Stimulated activated CD8-positive, alpha-beta memory T cell treated with anti-CD3 and anti-CD28 coated beads, Interleukin-7, amount 100 ng/mL, for 48 hours (primary cell): ENCODE results near the gene SNRNP35.
"Not testable (repeated sequence)": the region's sequence is repeated elsewhere in the genome, so short reads cannot be mapped to it uniquely, and the experiment has no call there.

Source experiments
- DNase-seq, 2 donors: peaks; one replicate each; pipeline ENCODE4 v3.0.0-alpha.2; 2020; ENCODE audit warnings: low read depth in 1 of 2; ENCODE audit errors: extremely low read depth in 1 of 2

The SNRNP35 gene, protein sequence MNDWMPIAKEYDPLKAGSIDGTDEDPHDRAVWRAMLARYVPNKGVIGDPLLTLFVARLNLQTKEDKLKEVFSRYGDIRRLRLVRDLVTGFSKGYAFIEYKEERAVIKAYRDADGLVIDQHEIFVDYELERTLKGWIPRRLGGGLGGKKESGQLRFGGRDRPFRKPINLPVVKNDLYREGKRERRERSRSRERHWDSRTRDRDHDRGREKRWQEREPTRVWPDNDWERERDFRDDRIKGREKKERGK

DNA sequence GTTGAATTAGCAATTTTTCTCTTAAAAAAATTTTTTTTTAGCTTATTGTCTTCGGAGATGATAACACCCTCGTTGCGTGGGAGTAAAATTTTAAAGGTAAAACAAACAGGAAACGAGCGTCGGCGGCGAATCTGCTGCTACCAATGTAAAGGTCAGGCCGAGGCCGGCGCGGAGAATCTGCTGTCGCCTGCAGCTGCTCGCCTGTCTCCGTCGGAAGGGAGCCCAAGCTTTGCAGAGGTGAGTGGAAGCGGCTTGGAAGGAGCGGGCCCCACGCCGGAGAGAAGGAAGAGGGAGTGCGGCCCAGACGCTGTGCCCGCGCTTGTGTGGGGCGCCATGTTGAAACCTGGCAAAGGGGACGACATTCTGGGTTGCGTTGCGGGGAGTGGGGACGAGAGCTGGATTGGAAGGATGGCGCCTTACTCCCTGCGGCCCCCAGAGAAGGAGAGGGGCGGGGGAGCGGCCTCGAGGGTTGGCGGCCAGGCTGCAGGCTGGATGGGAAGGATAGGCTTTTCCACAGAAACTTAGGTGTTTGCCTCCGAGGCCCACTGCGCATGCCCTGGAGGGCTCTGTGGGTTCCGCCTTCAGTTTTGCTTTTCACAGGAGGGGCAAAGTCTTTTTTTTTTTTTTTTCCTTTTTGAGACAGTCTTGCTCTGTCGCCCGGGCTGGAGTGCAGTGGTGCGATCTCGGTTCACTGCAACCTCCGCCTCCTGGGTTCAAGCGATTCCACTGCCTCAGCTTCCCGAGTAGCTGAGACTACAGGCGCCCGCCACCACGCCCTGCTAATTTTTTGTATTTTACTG, at the start of gene SNRNP35:
SNRNP35 (plus strand) TSS at position 160 of the 800 bp plus-strand sequence. CDS start 7,402 bp downstream, outside the sequence.
- DNase-seq = peak; percentile 70 to 77

DNA sequence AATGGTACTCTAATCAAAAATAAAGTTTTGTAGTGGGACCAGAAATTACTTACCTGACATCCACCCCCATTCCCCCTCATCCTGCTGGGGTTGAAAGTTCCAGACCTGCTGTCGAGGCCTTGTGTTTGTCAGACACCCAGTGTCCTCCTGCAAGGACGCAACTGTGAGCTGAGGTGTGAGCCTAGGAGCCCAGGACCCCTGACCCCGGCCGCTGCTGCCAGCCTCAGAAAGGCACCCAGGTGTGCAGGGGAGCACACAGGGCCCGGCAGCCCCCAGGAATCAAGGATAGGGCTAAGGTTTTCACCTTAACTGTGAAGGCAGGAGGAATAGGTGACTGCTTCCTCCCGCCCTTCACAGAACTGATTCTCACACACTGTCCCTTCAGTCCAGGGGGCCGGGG, 49.3 kb upstream of the SNRNP35 start:
- DNase-seq = not testable (repeated sequence)

DNA sequence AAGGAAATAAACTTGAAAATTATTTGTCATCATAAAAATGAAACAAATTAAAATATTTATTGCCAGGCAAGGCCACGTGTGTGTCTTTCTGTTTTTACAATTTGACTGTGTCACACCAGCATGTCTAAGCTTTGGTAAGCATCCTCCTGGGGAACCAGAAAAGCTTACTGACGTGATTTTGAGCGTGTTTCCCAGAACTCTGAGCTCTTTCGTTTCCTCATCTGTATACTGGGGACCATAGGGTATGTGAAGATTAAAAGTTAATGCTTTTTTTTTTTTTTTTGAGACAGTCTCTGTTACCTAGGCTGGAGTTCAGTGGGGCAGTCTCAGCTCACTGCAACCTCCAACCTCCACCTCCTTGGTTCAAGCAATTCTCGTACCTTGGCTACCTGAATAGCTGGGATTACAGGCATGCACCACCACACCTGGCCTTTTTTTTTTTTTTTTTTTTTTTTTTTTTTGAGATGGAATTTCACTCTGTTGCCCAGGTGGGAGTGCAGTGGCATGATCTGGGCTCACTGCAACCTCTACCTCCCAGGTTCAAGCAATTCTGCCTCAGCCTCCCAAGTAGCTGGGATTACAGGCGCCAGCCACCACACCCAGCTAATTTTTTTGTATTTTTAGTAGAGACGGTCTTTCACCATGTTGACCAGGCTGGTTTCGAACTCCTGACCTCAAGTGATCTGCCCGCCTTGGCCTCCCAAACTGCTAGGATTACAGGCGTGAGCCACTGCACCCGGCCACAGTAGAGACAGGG, 48.5 kb upstream of the SNRNP35 start:
- not testable (repeated sequence) for DNase-seq

DNA sequence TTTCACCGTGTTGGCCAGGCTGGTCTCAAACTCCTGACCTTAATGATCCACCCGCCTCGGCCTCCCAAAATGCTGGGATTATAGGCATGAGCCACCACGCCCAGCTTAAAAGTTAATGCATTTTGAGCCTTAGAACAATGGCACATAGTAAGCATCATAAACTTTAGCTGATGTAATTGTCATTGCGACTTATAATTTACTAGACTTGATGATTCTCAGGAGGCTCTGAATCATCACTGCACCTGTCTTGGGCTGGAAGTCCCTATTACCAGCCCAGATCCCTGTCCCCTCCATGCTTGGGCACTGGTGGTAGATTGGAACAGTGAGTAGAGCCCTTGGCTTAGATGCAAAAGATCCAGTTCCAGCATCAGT, 47.9 kb upstream of the SNRNP35 start:
- no peak for DNase-seq

DNA sequence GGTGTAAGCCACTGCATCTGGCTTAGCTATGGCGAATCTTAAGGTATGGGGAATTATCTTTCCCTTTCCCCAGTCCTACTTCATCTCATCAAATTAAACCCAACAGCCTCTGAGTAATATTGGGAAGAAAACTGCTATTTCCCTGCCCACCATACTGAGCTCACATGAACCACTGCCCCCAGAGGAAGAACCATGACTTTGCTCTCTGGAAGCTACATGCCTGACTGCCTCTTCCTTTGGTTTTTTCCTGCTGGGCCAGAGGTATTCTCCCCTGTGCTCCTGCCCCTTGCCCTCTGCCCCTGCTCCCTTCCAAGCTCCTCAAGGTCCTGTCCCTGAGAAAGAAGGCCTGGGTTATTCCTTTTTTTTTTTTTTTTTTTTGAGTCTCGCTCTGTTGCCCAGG, 36.6 kb upstream of the SNRNP35 start:
- DNase-seq = no peak

DNA sequence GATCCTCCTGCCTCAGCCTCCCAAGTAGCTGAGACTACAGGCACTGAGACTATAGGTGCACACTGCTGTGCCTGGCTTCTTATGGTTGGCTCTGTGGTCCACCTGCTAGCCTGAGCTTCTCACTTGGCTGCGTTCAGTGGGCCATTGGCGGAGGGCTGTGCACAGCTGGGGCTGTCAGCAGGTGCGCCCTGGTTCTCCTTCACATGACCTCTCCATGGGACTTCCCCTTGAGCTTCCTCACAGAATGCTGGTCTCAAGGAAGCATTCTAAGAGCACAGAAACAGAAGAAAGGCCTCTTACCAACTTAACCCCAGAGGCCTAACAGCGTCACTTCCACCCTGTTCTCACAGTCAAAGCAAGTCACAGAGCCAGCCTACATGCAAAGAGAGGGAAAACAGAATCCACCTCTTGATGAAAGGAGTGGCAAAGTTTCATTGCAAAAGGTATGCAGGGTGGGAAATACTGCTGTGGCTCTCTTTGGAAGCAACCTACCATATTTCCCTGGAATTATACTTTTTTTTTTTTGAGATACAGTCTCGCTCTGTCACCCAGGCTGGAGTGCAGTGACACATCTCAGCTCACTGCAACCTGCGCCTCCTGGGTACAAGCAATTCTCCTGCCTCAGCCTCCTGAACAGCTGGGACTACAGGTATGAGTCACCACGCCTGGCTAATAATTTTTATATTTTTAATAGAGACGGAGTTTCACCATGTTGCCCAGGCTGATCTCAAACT, 30.7 kb upstream of the SNRNP35 start:
- no peak for DNase-seq

DNA sequence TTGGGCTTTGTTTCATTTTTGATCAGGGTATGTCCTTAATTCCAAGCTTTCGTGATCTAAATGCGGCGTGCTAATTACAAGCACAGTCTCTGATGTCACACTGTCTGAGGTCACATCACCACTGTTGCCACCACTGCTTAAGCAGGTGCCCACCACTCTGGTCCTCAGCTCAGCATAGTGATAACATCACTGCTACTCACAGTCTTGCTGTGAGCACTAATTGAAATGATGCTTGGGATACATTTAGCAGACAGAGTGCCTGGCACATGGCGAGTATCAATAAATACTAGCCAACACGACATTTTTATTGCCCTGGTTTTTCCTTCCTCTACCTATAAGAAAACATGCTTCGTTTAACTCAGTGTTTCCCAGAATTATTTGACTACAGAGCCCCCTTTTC, 29.3 kb upstream of the SNRNP35 start:
- DNase-seq = no peak

DNA sequence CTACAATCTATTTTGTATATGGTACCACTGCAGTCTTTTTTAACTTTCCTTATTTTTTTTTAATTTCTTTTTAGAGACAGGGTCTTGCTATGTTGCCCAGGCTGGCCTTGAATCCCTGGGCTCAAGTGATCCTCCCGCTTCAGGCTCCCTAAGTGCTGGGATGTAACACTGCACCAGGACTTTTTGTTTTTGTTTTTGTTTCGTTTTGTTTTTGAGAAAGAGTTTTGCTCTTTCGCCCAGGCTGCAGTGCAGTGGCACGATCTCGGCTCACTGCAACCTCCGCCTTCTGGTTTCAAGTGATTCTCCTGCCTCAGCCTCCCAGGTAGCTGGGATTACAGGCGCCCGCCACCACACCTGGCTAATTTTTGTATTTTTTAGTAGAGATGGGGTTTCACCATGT, 28.8 kb upstream of the SNRNP35 start:
- not testable (repeated sequence) for DNase-seq

DNA sequence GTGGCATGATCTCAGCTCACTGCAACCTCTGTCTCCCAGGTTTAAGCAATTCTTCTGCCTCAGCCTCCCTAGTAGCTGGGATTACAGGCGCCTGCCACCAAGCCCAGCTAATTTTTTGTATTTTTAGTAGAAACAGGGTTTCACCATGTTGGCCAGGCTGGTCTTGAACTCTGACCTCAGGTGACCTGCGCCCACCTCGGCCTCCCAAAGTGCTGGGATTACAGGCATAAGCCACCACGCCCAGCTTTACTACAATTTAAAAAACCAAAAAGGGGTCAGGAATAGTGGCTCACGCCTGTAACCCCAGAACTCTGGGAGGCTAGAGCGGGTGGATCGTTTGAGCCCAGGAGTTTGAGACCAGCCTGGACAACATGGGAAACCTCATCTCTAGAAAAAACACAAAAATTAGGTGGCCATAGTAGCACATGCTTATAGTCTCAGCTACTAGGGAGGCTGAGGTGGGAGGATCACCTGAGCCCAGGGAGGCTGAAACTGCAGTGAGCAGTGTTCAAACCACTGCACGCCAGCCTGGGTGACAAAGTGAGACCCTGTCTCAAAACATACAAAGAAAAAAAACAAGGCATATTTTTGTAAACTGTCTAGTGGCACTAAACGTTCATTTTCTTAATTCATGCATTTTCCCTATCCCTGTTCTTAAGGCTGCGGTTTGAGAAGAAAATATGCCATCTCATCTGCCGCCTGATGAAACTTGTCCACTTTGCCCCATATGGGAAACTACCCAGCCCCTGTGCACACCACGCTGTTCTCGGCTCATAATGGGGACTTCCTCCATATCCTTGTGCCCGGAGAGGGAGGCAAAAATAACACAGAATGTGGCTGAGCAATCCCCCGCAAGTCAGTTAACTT, 25.8 kb upstream of the SNRNP35 start:
- DNase-seq = not testable (repeated sequence)

DNA sequence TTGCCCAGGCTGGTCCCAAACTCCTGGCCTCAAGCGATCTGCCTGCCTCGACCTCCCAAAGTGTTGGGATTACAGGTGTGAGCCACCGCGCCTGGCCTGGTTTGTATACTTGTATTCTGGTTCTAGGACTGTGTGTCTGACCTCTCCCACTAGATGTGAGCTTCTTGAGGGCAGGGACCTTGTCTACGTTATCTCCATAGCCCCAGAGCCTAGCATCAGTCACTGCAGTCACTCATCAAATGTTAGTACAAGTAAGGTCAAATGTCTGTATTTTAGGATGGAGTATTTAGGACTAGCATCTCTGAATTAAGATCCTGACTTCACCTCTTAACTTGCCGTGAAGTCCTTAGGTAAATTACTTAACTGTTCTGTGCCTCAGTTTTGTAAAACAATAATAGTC, 24.3 kb upstream of the SNRNP35 start:
- no peak for DNase-seq

DNA sequence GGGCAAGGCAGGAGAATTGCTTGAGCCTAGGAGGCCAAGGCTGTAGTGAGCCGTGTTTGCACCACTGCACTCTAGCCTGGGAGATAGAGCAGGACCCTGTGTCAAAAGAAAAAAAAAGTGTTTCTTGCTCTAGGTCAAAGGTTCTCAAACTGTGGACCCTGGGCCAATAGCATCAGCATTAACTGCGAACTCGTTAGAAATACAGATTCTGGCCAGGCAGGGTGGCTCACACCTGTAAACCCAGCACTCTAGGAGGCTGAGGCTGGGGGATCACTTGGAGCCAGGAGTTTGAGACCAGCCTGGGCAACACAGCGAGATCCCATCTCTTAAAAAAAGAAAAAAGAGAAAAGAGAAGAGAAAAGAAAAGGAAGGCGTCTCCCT, 22.3 kb upstream of the SNRNP35 start:
- no peak for DNase-seq

DNA sequence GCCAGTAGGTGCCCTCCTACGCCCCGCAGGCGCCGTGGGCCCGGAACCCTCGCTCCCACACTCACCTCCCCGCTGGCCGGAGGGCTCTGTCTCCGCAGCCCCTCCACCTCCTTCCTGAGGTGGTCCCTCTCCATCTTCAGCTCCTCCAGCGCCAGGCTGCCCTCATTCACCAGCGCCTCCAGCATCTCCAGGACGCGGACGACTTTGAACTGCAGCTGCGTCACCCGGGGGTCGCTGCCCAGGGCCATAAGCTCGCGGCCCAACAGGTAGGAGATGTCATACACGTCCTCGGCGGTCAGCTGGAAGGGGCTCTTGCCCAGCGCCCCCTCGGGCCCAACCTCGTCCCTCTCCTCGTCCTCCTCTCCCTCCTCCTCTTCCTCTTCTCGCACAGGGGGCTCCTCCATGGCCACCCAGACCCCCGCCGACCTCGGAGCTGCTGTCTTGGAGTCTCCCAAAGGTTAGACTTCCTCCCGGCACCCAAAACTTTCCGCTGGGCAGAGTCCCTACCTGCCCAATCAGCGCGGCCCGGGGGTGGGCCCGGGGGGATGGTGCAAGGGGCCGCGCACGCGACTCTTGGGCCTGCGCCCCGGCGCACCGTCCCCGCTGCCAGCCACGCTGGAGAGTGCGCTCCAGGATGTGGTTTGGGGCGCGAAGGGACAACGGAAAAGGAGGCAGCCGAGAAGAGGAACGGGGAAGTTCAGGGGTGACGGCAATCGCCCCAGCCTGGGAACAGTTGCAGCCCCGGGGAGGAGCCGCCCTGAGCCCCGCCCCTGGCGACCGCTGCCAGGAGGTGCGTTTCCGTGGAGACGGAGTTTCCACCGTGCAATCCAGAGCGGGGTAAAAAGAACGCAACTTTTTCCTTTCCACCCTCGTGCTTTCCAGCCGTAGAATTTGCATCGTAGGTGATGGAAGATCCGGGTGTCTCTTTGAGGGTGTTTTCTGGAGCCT, 21.6 kb upstream of the SNRNP35 start, which contains the start of gene RILPL2:
RILPL2 (minus strand) TSS at position 668 of the 948 bp plus-strand sequence; CDS start at position 404, 264 bp downstream.
- peak; percentile 87 to 89 for DNase-seq

DNA sequence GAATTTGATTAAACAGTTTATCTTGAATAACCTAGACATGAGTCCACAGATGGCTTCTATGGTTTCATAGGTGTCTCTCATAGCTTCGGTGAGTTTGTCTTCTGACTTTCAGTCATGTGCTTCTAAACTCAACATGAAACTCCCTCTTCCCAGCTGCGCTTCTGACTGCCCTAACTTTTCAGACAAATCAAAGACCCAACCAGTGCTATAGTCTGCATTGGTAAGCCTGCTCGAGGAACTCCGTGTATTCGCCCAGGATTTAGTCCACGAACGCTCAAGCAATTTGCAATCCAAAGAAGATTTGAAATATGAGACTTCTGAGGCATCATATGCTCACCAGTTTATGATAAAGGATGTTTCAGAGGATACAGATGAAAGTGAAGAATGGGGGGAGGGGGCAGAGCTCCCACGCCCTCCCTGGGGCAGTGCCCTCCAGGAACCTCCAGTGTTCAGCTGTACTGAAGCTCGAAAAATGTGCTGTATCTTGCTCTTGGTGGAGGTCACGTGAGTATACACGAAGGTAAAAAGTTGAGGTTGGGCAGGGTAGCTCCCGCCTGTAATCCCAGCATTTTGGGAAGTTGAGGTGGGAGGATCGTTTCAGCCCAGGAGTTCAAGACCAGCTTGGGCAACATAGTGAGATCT, 16.3 kb upstream of the SNRNP35 start:
- no peak for DNase-seq

DNA sequence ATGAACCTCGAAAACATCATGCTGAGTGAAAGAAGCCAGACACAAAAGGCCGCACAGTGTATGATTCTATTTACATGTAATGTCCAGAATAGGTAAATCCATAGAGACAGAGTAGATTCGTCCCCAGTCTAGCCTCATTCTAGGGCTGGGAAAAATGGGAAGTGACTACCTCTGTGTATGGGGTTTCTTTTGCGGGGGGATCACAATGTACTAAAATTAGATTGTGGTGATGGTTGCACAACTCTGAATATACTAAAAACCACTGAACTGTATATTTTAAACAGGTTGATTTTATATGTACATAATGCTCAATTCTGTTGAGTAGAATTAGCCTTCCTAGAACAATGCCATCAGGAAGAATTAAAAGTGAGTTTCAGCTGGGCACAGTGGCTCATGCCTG, 15.2 kb upstream of the SNRNP35 start:
- no peak for DNase-seq

DNA sequence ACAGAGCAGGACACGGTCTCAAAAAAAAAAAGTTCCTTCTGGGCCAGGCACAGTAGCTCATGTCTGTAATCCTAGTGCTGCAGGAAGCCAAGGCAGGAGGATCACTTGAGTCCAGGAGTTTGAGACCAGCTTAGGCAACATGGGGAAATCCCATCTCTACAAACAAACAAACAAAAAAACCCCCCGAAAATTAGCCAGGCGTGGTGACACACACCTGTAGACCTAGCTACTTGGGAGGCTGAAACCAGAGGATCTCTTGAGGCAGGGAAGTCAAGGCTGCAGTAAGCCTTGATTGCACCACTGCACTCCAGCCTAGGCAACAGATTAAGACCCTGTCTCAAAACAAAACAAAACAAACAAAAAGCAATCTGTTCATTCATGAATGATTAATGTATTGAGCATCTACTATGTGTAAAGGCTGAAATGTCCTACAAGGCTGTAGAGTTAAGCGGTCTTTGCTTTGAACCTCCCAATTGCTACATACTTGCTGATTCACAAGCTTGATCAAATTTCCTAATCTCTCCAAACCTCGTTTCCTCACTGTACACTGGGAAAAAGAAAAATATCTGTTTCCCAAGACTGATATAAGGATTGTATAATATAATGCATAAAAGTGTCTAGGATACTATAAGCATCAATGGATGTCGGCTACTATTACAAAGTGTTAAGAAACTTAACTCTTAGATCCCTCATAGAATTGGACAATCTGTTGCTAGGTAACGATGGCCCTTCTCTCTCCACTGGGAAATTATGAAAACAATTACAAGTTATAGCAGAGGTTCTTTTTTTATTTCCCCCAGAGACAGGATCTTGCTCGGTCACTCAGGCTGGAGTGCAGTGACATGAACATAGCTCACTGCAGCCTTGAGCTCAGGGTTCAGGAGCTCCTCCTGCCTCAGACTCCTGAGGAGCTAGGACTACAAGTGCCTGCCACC, 13.6 kb upstream of the SNRNP35 start:
- DNase-seq = no peak

DNA sequence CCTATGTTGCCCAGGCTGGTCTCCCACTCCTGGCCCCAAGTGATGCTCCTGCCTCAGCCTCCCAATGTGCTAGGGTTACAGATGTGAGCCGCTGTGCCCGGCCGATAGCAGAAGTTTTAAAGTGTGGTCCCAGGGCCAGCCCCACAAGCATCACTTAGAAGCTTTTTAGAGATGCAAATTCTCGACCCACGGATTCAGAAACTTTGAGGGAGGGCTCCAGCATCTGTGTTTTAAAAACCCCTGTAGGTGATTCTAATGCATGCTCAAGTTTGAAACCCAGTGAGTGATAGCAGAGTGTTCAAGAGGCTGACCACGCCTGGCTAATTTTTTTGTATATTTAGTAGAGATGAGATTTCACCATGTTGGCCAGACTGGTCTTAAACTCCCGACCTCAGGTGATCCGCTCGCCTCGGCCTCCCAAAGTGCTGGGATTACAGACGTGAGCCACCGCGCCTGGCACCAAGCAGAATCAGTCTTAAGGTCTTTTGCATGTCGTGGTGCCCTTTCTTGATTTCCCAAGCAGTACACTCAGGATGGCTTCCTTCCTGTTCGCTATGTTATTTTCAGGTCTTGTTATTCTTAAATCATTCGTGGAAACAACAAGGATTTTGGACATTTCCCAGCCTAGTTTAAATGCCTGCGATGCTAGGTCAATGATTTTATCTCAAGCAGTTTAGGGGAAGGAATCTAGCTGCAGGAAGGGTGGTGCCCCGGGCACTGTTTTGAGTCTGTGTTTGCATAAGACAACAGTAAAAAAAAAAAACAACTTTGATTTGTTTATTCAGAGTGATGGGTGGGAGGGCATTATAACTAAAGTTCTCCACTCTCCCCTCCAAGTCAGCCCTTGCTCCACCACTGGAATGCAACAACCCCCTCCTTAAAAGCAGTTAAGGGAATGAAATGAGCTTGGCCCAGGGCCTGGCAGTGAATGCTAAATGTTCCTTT, 12.3 kb upstream of the SNRNP35 start:
- no peak for DNase-seq
